GM18873 (cell line): Measurements from ENCODE around the gene USP35.
A peak's percentile ranks its signal among the peaks of the same experiment; 100 is the strongest.
"Not testable (repeated sequence)": the region's sequence is repeated elsewhere in the genome, so short reads cannot be mapped to it uniquely, and the experiment has no call there.

Experiments used
- ATAC-seq: cut with Tn5 transposase; IDR thresholded peaks from one replicate; pipeline ENCODE4 v1.9.1; 2021; ENCODE audit warnings: mild to moderate bottlenecking, moderate library complexity, moderate number of reproducible peaks; ENCODE audit not compliant: unreplicated experiment, low FRiP score

USP35 gene

DNA sequence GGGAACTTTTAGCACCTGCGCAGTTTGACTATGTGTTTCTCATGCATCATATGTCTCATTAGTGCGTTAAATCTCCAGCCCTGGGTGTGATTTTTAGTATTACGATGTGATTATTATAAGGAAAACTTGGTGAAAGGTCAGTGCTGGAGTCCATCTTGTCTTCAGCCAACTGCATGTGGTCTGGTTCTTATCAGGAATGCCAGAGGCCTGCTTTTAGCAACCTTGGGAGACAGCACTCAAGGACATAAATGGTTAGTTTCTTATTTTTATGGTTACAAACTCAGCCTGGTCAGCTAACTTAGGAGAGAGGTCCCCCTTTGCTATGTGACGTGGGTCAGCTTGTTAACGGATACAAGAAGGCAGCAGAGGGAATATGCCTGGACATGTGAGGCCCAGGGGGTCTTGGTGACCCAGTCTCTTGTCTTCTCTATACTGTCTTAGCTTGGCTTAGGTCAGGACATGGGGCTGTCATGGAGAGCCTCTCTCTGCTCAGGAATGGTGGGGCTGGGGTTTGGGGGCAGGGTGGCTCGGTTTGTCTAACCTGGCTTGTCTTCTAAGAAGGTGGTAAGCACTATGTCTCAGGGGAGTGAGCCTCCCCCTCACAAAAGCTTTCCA is 21.8 kb upstream of the USP35 start:
- ATAC-seq = no peak

DNA sequence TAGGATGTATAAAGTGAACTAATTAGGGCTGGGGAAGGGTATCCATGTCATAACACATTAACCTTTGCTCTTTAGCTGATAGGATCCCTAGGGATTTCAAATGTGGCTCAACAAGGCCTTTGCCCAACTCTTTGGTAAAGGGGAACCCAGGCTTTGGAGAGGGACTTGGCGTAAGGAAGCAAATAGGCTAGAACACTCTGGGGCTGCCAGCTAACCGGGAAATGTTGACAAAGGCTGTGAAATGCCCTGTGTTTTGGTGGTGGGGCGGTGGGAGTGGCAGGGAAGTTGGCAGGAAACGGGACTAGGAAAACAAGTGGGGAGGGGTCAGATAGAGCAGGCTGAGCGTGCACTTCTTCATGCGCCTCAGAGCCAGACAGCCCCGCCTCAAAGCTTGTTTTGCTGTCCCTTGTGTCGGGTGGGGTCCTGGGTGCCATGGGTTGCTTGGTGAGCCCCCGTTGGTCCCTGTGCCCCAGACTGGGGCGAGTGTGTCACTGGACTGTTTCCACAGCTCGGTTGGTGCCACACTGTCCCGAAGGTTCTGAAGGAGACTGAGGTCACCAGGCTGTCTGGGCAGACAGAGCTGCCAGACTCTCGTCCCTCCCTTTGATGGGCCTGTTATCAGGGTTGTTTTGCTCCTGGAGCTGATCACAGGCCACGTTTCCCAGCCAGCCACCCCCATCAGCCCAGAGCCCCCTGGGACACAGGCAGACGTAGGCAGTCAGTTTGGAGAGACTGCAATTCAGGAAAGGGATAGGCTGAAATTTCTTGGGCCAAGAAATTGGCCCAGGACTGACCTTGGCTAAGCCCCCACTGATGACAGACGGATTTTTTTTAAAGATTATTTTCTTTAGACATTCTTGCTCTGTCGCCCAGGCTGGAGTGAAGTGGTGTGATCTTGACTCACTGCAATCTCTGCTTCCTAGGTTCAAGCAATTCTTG is 19.9 kb upstream of the USP35 start:
- no peak for ATAC-seq

DNA sequence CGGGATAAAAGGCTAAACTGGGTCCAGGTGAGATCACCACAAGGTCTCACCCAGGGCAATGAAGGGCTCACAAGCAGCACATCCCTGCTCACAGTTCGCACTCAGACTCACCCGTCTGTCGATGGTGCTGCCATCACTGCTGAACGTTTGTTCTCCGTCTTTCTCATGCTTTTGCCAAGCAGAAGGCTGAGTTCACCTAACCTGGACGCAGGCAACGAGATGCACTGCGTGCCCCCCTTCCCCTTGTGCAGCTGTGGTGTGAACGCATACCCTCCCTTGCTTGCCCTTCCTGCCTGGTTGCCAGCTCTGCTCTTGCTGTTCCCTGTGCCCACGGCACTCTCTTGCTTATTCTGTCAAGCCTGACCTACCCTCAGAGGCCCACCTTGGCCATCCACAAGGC is 18.3 kb upstream of the USP35 start:
- no peak for ATAC-seq

DNA sequence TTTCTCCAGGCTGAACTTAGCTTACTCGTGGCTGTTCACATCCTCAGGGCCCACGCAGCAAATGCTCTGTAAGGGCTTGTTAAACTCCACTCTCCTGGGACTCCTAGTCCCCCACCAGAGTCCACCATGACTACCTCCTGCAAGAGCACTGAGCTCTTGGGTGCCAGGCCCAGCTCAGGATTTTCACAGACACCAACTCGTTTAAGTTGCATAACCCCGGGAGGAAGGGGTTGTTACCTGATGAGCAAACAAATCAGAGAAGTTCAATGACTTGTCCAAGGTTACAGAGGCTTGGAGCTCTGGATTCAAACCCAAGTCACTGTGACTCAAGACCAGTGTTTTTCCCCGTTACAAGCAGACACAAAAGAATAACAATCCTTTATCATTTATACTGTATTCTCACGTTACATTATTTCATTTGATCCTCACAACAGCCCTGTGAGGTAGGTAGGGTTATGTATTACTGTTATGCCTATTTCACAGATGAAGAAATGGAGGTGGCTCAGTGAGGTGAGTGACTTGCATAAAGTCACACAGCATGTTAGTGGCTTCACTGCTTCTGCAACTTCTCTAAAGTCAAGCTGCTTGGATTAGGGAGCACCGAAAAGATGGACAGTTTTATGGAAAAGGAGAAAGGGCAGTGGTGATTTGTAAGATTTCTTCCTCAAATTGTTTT is 17.7 kb upstream of the USP35 start:
- no peak for ATAC-seq

DNA sequence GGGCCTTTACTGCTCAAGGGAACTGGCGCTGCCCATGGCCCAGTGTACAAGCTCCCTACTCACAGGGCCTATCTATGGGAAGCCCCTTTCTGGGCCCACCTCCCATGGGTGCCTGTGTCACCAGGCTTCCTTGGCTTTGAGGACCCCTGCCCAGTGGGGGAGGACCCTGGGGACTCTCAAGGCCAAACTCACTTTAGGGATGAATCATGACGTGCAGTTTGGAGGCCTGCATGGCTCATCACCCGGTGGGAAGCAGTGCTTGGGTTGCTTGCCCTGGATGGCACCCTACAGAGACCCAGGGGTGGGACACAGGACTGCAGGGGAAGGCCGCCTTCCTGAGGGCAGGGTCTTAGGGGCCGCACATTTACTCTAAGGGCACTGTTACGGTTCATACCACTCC is 16.8 kb upstream of the USP35 start:
- no peak for ATAC-seq

DNA sequence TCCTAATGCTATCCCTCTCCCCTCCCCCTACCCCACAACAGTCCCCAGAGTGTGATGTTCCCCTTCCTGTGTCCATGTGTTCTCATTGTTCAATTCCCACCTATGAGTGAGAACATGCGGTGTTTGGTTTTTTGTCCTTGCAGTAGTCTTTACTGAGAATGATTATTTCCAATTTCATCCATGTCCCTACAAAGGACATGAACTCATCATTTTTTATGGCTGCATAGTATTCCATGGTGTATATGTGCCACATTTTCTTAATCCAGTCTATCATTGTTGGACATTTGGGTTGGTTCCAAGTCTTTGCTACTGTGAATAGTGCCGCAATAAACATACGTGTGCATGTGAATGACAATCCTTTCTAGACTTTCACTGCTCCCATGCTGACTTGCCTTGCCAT is 12.9 kb upstream of the USP35 start:
- not testable (repeated sequence) for ATAC-seq

DNA sequence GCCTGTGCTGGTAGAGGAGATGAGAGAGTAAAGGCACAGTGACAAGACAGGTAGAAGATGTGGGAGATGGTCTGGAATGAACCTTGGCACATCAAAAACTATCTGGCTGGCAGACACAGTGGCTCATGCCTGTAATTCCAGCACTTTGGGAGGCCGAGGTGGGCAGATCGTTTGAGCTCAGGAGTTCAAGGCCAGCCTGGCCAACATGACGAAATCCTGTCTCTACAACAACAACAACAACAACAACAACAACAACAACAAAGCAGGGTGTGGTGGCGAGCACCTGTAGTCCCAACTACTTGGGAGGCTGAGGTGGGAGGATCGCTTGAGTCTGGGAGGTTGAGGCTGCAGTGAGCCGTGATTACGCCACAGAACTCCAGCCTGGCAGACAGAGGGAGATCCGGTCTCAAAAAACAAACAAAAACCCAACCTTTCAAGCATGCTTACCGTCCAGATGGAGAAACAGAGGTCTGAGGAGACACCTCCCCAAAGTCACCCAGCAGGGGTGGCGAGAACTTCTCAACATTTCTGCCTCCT is 12.0 kb upstream of the USP35 start:
- ATAC-seq = no peak

DNA sequence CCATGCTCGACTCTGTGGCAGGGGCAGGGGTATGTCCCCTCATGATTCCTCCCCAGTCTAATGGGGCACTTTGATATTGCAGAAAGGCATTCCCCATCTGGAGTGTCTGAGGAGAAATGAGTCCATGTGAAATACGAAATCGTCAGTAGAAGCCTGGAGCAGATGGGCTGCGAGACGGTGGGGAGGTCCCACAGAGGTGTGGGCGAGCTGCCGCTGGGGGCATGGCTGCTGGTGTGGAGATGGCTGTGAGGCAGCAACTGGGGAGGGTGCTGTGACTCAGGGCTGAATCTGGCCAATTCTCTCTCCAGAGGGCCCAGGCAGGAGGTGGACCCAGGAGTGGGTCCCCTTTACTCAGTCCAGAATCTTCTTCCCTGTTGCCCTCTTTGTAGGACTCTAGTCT is 11.5 kb upstream of the USP35 start:
- ATAC-seq = no peak

DNA sequence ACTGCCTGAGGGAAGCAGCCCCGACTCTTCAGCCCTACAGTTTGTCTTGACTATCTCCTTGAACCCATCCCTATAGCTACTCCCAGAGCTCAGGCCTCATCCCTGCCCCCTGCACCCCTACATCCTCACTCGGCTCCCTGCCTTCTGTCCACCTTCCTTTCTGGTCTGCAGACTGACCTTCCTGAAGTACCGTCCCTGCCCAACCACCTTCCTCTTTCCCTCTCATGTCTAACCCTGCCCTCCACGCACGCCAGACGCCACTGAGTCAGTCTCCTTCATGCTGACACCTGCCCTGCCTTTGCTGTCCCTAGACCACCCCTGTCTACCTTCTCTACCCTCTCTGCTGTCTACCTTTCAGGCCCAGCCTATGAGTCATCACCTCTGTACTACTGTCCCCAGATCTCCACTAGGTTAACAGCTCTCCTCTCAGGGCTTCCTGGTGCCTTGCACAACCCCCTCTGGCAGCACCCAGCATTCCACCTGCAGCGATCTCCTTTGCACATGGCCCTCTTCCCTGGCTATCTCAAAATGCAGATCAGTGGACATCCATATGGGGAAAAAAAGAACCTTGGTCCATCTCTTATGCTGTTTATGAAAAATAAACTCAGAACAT is 9.2 kb upstream of the USP35 start:
- no peak for ATAC-seq

DNA sequence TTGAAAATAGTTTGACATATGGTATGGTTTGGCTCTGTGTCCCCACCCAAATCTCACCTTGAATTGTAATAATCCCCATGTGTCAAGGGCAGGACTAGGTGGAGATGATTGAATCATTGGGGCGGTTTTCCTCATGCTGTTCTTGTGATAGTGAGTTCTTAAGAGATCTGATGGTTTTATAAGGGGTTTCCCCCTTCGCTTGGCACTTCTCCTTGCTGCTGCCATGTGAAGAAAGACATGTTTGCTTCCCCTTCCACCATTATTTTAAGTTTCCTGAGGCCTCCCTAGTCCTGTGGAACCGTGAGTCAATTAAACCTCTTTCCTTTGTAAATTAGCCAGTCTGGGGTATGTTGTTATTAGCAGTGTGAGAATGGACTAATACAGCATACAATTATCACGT is 8.0 kb upstream of the USP35 start:
- ATAC-seq = no peak

DNA sequence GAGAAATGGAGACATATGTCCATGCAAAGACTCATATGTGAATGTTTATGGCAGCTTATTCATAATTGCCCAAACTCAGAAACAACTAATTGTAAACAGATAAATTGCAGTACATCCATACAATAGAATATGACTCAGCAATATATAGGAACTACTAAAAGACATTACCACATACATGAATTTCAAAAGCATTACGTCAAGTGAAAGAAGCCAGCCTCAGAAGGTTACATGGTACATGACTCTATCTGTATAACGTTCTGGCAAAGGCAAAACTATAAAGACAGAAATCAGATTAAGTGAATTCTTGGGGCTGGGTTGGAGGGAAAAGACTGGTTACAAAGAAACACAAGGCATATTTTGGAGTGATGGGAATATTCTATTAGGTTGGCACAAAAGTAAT is 7.5 kb upstream of the USP35 start:
- ATAC-seq = no peak

DNA sequence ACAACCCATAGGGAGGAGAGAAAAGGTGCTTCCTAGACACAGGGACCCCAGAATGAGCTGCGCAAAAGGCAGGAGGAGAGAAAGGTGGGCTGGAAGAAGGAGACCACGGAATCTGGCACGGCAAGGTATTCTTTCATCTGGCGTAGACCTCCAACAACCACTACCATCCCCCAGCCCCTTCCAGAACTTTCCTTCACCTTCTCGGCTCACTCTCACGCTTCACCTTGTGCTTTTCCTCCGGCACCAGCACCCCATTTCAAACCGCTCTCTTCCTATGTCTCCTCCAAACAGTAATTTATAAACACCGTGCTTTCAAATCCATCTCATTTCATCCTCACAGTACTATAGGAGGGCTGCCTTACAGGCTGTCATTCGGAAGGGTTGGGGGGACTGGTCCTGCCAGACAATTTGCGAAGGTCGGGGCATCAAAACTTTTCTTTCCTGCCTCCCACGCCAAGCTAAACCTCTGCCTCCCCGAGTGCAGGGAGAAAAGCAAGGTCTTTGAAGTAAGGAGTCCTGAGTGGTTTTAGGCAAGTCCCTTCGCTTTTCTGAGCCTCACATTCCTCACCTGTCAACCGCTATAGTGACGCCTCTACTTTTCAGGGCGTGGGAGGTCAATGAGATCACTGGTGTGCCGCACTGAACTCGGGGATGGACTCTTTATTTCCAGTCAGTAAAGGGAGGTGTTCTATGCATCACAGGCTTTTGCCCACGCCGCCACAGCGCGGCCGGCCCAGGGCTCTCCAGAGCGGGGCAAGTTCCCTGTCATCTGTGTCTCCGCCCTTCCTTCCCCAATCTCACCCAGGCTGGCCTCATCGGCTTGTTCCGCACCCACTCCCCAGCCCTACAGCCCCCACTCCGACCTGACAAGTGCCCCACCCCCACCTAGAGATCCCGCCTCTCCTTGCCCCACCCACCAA is 1.1 kb upstream of the USP35 start:
- ATAC-seq = peak; percentile 6

DNA sequence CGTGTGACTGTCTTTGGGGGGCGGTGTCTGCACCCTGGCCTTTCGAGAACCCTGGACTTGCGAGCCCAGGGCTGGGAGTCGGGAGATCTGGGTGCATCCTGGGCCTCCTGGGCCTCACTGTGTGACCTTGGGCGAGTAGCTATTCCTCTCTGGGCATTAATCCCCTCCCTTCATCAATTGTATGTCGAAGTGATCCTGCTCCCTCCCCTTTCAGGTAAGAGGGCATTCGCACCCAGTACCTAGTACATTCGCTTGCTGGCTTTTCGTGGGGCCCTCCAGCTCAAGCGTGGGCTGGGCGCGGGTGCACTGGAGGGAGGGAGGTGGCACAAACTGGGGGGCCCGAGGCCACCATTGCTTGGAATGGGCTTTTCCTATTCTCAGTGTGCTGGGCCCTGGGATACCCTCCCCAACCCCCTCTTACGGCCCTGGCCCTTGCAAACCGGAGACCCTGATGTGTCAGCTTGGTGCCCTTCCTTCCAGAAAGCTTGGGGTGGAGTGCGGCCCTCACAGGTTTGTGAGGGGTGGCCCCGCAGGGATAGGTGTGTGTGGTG is 530 bp downstream of the USP35 start:
- no peak for ATAC-seq

DNA sequence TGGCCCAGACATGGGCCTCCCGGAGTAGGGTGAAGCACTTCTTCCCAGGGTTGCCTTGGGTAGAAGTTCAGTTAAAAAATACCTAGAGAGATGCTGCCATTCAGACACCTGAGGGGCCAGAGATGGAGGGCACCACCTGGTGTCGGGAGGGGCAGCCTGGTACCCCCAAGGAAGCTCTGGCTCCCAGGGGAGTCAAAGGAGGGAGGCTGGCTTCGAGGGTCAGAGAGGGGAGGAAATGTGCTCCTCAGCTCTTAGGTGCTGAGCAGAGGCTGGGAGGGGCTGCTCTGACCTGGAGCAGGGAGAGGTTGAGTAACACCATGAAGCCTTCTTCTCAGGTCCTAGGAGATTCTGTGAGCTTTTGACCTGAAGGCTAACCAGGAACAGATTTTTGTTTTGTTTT is 1.1 kb downstream of the USP35 start:
- ATAC-seq = no peak

DNA sequence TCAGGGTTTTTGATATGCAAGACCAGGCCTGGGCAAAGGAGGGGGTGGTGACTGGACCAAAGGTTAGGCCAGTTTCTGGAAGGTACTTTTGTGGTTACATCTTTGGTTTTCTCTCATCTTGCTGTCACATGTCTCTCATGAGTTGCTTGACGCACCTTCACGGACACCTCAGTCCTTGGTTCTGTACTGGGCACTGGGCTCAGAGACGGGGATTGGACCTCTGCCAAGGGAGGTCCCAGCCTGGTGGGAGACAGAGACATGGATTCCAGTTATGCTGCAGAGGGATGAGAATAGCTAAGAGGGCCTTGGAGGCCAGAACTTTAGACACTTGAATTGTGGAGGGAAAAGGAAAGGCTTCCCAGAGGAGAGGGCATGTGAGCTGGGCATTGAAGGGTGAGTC is 1.7 kb downstream of the USP35 start:
- ATAC-seq = no peak

DNA sequence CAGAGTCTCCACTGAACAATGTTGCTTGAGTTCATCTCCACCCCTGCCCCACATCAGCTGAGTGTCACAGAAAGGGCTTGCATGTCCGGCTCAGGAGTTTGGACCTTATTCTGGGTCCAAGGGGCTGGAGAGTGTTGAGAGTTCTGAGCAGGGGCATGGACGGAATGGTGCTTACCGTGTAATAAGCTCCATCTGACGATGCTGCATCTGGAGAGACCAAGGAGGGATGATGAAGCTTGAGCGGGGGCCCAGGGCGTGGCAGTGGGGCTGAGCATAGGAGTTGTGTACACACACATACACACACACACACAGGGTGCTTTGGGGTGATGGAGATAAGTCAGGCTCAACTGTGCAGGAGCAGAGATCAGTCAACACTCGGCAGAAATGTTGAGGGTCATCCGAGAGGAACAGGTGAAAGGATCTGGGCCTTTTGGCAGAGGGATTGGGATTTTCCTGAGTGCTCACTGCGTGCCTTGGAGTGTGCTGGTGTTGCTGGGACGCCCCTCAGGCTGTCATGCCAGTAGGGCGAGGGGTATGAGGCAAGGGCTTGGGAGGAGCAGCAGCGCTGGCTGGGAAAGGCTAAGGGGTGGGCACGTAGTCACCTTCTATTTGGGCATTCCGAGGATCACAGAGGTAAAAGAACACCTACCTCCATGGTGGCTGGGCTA is 2.3 kb downstream of the USP35 start:
- ATAC-seq = no peak

DNA sequence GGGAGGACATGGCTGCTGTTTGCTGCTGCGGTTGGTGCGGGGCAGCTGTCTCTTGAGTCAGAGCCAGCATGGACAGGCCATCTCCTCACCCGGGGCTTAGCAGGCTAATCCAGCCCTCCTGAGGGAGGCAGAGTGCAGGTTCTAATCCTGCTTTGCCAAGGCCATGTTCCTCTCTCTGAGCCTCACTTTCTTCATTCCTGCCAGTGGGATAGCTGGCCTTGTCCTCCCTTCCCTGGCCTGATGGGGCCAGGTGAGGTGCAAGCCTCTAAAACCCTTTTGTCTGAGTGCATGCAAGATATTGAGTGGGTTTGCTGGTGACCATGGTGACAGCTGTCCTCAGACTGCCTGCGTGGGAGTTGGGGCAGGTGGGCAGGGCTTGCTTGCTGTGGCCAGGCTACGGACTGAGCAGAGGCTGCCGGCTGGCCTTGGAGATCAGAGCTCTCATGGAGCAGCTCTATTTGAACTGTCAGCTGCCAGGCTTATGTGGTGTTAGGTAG is 3.6 kb downstream of the USP35 start:
- no peak for ATAC-seq

DNA sequence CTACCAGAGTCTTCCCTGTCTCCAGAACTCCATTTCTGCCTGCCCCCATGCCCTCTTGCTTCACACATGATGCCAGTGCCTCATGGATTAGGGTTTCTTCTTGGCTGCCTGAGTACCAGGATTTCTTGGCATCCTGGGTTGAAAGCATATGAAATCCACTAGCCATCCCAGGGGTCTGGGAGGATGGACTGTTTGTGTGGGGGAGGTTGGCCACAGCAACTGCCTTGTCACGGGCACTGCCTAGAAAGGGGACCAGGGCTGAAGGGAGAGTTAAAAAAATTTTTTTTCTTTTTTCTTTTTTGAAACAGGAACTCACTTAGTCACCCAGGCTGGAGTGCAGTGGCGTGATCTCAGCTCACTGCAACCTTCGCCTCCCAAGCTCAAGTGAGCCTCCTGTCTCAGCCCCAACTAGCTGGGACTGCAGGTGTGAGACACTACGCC is 4.2 kb downstream of the USP35 start:
- ATAC-seq = no peak

DNA sequence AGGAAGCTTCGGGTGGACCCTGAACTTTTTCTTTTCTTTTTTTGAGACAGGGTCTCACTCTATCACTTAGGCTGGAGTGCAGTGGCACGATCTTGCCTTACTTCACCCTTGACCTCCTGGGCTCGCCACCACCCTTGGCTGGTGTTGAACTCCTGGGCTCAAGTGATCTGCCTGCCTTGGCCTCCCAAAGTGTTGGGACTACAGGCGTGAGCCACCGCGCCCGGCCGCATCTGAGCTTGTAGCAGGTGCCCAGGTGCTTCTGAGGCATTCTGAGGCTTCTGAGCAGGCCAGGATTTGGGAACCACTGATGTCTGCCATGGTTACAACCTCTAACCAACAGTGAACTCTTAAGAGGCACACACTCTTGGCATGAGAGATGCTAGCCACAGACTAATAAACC is 5.1 kb downstream of the USP35 start:
- no peak for ATAC-seq
